GM20000 (cell line): ENCODE measurements around the gene COQ9.
A peak's percentile ranks its signal among the peaks of the same experiment; 100 is the strongest.

ENCODE experiments used
- DNase-seq: peaks from one replicate; pipeline ENCODE4 v3.0.0; 2012; ENCODE audit warnings: low spot score
- CTCF ChIP-seq: IDR thresholded peaks from 2 replicates; pipeline ENCODE4 v1.5.1; 2012; ENCODE audit warnings: mild to moderate bottlenecking, control low read depth; ENCODE audit errors: extremely low read depth, missing control alignments

The COQ9 gene

GRCh38 chr16:57446531-57447185 is 621 bp upstream of the COQ9 start:
- no peak for TF ChIP-seq CTCF
- DNase-seq, result peak; percentile 50

- no peak for TF ChIP-seq CTCF
- DNase-seq, result no peak
These were observed 4.7 kb downstream of the COQ9 start for GRCh38 chr16:57452021-57452420.

- peak; percentile 94 for DNase-seq
- peak; percentile 95 for TF ChIP-seq CTCF
These were observed 15.1 kb downstream of the COQ9 start, which contains the start of gene POLR2C for GRCh38 chr16:57462209-57462977. Gene POLR2C, plus strand, starts transcription at chr16:57462679. Its CDS starts 46 bp downstream, at chr16:57462725.

GRCh38 chr16:57462978-57463362 is 15.7 kb downstream of the COQ9 start:
- no peak for DNase-seq
- no peak for TF ChIP-seq CTCF

- DNase-seq, result no peak
- no peak for TF ChIP-seq CTCF
These were observed 17.2 kb downstream of the COQ9 start for GRCh38 chr16:57464523-57464922.

- no peak for TF ChIP-seq CTCF
- no peak for DNase-seq
These were observed 21.1 kb downstream of the COQ9 start for GRCh38 chr16:57468346-57468745.

GRCh38 chr16:57469046-57469445 is 21.8 kb downstream of the COQ9 start:
- no peak for TF ChIP-seq CTCF
- DNase-seq, result no peak
